Left hindlimb (tissue), 1 donor: ENCODE results near the gene NCOA6.
"Not testable (repeated sequence)": the region's sequence is repeated elsewhere in the genome, so short reads cannot be mapped to it uniquely, and the experiment has no call there.

Experiments used
- DNase-seq: peaks from one replicate; pipeline ENCODE4 v3.0.0-alpha.2; 2018

Gene NCOA6

GRCh38 chr20:34773726-34774125 is 51.7 kb downstream of the NCOA6 start:
- DNase-seq: no peak

DNA sequence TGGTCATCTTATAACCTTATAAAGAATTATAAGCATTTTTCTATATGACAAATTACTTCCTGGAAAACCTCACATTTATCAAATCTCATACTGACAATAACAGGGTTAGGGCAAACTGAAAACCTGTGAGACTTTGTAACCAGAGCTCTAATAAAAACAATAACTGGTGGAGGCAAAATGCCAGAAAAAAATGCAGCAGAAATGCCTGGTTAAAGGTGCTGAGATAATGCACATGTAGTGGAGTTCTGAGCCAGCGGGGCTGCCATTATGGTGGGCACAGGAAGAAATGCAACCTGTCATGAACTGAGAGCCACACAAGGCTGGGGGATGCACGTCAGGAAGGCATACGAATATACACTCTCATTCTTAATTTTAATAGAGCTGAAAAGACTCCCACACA is 53.0 kb downstream of the NCOA6 start:
- DNase-seq: no peak

DNA sequence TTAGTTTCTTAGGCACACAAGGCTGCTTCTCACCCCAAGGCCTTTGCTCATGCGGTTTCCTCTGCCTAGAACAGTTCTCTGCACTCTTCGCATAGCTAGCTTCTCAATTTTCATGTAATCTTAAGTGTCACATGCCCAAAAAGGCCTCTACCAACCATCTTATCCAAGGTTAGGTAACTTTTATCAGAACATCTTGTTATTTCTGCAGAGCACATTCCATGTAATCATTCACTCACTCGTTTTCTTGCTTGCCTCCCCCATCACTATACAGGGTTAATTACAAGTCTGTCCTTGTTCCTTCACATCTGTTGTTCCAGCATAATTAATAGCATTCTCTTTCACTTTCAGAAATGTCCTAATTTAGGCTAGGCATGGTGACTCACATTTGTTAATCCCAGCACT is 53.8 kb downstream of the NCOA6 start:
- DNase-seq: no peak

- DNase-seq: no peak
Measured at GRCh38 chr20:34768096-34768495, 57.4 kb downstream of the NCOA6 start.

DNA sequence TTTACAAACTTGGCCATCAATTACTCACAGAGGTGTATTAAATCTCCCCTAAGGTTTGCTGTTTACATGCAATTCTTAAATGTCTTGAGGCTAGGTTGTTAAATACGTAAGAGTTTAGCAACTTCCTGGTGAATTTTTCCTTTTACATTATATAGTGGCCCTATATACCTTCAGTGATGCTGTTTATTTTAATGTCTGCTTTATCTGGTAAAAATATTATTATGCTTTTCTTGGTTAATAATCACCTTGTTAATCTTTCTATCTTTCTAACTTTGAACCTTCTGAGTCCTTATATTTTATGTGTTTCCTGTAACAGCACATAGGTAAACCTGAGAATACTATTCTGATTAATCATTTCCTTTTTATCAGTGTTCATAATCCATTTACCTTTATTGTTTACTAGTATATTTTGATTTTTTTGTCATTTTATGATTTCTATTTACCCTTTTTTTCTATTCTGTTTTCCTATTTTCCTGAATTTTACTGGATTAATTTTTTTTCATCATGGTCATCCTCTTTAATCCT is 63.4 kb downstream of the NCOA6 start:
- DNase-seq: no peak

- no peak for DNase-seq
Measured at GRCh38 chr20:34755367-34755766, 70.1 kb downstream of the NCOA6 start.

DNA sequence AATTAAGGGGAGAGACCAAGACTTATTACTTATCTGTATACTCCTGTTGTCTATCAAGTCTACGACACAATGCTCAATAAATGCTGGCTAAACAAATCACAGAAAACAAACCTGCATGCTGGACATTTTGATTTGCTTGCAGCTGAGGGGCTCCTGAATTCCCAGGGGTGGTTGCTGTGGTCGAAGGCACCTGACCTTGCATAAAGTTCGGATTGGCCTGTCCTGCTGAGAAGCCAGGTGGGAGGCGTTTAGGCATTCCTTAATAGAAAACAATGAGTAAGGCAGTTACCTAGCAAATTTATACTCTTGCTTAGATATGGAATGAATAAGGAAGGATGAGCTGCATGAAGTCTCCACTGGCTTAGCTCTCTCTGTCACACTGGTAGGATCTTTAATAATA is 70.8 kb downstream of the NCOA6 start:
- no peak for DNase-seq

DNA sequence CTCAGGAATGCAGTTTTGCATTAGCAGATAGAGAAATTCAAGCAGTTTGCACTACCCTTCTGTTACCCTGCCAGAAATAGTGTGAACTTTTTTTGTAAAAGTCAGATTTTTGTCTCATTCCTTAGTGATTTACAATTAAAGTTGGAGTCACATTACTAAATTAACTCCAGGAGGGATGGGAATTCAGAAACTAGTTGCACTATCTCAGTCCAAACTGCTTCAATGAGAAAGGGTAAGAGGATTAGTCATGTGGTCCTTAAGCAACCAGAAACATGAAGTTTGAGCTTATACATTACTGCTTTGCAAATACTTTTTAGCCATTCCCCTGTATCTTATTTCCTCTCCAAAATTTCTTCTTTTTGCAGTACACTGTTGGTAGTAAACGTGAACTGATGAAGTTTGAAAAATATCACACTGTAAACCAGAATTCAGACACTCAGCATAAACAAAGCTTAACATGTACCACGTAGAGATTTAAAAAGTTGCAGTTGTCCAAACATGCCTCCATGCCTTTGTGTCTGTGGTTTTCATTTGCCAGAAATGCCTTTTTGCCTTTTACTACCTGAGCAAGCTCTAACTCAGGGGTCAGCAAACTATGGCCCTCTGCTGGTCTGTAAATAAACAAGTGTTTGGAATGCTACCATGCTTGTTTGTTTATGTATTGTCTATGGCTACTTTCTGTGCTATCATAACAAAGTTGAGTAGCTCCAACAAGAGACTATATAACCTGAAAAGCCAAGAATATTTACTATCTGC is 71.6 kb downstream of the NCOA6 start:
- DNase-seq: no peak

GRCh38 chr20:34751453-34751852 is 74.0 kb downstream of the NCOA6 start:
- no peak for DNase-seq

GRCh38 chr20:34750484-34750883 is 75.0 kb downstream of the NCOA6 start:
- DNase-seq: no peak

DNA sequence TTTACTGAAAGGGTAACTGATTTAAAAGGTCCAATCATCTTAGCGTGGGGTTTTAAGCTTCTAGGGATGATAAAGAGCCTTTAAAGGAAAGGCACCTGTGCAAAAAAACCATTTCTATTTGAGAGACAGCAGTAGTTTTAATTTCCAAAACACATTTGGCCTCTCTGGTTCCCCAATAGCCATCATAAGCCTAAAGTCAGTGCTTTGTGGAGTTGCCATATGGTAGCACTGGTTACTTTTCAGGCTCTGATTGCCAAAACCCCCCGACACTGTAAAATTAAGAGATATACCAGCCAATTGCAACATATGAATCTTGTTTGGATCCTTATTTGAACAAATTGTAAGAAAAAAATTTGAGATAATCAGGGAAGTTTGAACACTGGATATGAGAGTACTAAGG is 76.7 kb downstream of the NCOA6 start:
- no peak for DNase-seq

GRCh38 chr20:34747479-34747878 is 78.0 kb downstream of the NCOA6 start:
- no peak for DNase-seq

GRCh38 chr20:34746674-34747073 is 78.8 kb downstream of the NCOA6 start:
- no peak for DNase-seq

GRCh38 chr20:34744847-34745246 is 80.6 kb downstream of the NCOA6 start:
- DNase-seq: no peak

GRCh38 chr20:34744340-34744739 is 81.1 kb downstream of the NCOA6 start:
- DNase-seq: no peak

DNA sequence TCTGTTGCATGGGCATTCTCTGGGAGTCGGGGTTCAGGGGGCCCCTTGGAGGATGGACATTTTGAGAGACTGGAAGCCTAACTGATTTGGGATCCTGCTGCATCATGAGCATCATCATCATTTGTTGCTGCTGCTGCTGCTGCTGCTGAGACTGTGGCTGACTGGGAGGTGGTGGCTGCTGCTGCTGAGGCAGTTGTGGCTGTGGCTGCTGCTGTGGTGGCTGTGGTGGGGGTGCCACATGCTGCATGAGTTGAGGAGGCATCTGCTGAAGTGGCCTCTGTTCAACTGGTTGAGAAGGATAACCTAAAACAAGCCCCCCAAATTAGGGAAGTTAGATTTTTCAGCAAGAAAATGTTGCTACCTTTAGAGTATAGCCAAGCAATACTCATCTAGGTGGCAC is 82.4 kb downstream of the NCOA6 start:
- DNase-seq: no peak

DNA sequence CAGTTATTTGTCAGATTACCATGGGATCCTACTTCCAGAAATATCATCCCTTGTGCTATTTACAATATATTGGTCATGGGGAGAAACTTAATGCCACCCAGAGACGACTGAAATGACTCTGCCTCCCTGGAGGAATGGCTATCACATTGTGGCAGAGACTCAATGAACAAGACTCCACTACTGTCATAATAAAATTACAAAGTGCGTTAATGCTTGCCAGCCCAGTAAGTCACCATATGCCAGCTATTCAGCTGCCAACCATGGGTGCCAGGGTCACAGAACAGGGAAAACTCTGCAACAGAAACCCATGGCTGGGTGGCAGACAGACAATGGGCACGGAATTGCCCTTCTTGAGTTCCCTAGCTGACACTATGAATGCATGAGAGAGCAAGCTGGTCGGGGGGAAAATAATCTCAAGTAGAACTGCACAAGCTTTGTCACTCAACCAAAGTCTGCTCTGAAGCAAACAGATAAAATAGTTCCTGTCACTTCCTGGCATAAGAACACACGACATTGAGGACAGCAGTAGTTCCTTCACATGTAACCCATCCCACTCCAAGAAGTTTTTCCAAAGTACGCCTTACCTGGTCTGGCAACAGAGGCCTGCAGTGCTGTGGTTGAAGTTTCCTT is 89.2 kb downstream of the NCOA6 start:
- no peak for DNase-seq

GRCh38 chr20:34732523-34732922 is 92.9 kb downstream of the NCOA6 start:
- DNase-seq: no peak

- no peak for DNase-seq
Measured at GRCh38 chr20:34729416-34729815, 96.0 kb downstream of the NCOA6 start.

DNA sequence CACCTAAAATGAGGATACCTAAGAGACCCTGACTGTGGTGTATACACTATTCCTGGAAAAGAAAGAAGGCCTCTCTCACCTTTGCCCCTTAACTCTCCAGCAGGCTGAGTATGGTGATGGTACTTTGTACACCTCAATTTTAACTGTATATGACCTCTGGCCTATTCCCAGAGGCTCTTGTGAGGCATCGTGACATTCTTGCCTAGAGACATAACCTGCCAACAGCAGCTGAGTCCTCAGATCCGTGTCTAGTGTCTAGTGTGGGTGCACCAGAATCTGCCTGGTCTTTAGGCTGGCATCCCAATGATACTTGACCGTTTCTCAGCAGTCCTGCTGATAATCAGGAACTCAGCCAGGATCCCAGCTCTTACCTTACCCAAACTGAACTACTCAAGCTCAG is 101.3 kb downstream of the NCOA6 start:
- DNase-seq: no peak

- DNase-seq: not testable (repeated sequence)
Measured at GRCh38 chr20:34722560-34722959, 102.9 kb downstream of the NCOA6 start.

DNA sequence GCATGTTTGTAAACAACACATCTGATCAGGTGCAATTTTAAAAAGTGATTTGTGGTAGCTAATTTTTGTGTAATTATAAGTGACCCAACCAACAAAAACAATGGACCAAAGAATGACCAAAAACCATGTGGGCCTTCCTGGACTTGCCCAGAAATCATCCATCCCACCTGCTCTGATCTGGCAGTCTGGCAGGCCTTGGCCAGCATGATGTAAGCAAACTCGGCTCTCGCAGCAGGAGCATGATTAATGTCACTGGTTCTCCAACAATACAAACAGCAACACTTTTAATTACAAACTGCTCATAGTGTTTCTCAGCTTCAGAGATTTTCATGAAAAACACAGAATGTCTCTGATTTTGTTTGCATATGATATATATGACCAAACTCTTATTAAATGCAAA is 105.2 kb downstream of the NCOA6 start:
- DNase-seq: no peak

- not testable (repeated sequence) for DNase-seq
Measured at GRCh38 chr20:34719242-34720017, 106.0 kb downstream of the NCOA6 start.
